Subcutaneous abdominal adipose tissue (tissue), 5 donors: Measurements from ENCODE around the gene PCDH1.
A peak's percentile ranks its signal among the peaks of the same experiment; 100 is the strongest.

Experiments
- H3K27ac ChIP-seq: one replicate; pipeline ENCODE4 v1.7.0; 2013; ENCODE audit warnings: low read depth, mild to moderate bottlenecking, inconsistent platforms, low read length, moderate library complexity
- H3K27me3 ChIP-seq, 5 donors: one replicate each; pipeline ENCODE4 v1.7.0; 2013; ENCODE audit warnings: low read length in 5 of 5, inconsistent platforms in 1 of 5; ENCODE audit not compliant: control insufficient read depth in 5 of 5, insufficient read depth in 4 of 5
- H3K36me3 ChIP-seq, 5 donors: one replicate each; pipeline ENCODE4 v1.7.0; 2013; ENCODE audit warnings: low read length in 5 of 5; ENCODE audit not compliant: control insufficient read depth in 5 of 5, insufficient read depth in 5 of 5
- H3K4me1 ChIP-seq, 5 donors: one replicate each; pipeline ENCODE4 v1.7.0; 2013; ENCODE audit warnings: low read length in 5 of 5, mild to moderate bottlenecking in 3 of 5, moderate library complexity in 1 of 5; ENCODE audit not compliant: control insufficient read depth in 5 of 5, insufficient read depth in 5 of 5
- H3K4me3 ChIP-seq, 5 donors: one replicate each; pipeline ENCODE4 v1.7.0; 2013; ENCODE audit warnings: low read length in 5 of 5, low read depth in 1 of 5
- H3K9ac ChIP-seq, 5 donors: one replicate each; pipeline ENCODE4 v1.7.0; 2013; ENCODE audit warnings: low read length in 5 of 5, mild to moderate bottlenecking in 4 of 5, moderate library complexity in 3 of 5
- H3K9me3 ChIP-seq, 5 donors: one replicate each; pipeline ENCODE4 v1.7.0; 2013; ENCODE audit warnings: low read length in 5 of 5; ENCODE audit not compliant: control insufficient read depth in 5 of 5
- donor health status: healthy.
- donor health status: healthy.
- donor health status: healthy.
- donor health status: healthy.
- donor health status: healthy.

The PCDH1 gene

GRCh38 chr5:141840280-141840812, 37.9 kb downstream of the PCDH1 start:
- Histone ChIP-seq H3K4me3 (no peak overlapping the region), H3K36me3 (no peaks in the 10 kb centered on the region), H3K9me3 (no peaks in the 10 kb centered on the region), H3K27me3 (peaks cover 2 to 35% (median 23%) of the 10 kb centered on the region in 5 donors), H3K9ac (no peak overlapping the region), H3K4me1 (peaks cover 3 to 85% (median 23%) of the 10 kb centered on the region in 5 donors), H3K27ac (peak overlapping the region; percentile 75)

DNA sequence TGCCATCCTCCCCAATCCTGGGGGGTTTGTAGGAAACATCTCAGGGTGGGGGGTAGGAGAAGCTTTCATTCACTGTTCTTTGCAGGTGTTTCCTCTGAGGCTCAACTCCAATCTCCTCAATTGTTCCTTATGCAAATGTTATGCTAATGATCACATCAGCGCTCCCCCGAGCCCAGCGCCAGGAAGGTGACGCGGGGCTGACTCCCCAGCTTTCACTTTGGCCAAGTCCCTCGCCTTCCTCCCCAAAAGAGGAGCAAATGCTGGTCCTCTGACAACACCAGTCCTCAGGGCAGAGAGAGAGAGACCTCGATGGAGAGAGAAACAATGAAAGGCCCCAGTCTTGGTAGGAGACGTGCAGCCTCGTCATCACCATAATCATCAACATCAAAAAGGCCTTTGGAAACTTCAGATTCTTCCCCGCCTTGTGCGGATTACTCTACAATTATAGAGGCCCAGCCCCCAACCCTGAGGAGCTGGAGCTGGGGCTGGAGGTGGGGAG, 39.1 kb downstream of the PCDH1 start:
- Histone ChIP-seq H3K4me3 (peak overlapping the region in 1 of 5 donors; percentile 8), H3K27me3 (peaks cover 2 to 23% (median 20%) of the 10 kb centered on the region in 5 donors), H3K36me3 (no peaks in the 10 kb centered on the region), H3K4me1 (peaks cover 6 to 94% (median 26%) of the 10 kb centered on the region in 5 donors), H3K9me3 (no peaks in the 10 kb centered on the region), H3K9ac (no peak overlapping the region), H3K27ac (peak overlapping the region; percentile 75)

DNA sequence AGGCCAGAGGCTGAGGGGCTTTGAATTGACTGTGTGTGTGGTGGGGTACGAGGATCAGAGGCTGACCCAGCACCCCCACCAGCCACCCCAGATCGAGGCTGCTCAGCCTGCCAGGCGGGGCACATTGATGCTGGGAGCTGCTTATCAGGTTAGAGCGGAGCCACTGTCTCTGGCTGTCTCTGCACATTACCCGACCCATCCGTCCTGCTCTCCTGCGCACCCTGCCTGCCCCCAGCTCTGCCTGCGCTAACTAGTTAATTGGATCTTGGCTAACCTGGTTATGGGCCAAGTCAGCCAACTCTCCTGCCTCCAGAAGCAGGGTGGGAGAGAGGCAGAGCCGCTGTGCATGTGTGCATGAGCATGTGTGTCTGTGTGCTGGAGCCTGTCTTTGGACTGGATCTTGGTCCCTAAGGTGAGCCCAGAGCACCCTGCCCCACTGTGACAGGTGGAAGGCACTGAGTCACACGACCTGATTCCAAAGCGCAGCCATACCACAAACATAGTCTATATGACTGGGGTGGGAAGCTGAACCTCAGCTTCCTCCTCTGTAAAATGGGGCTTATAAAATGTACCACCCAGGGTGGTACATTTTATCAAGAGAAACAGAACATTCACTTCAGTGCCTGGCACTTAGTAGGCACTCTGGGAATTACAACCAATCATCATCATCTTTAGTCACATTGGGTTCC, 39.7 kb downstream of the PCDH1 start:
- peak overlapping the region in 1 of 5 donors; percentile 4 for H3K9ac ChIP-seq
- no peaks in the 10 kb centered on the region for H3K36me3 ChIP-seq
- no peak overlapping the region for H3K4me3 ChIP-seq
- H3K27ac ChIP-seq = peak overlapping the region; percentile 65
- peaks cover 6 to 90% (median 26%) of the 10 kb centered on the region in 5 donors for H3K4me1 ChIP-seq
- no peaks in the 10 kb centered on the region for H3K9me3 ChIP-seq
- H3K27me3 ChIP-seq = peaks cover 2 to 23% (median 19%) of the 10 kb centered on the region in 5 donors

GRCh38 chr5:141835928-141836670, 42.1 kb downstream of the PCDH1 start:
- peaks cover 6 to 69% (median 20%) of the 10 kb centered on the region in 5 donors for H3K4me1 ChIP-seq
- no peaks in the 10 kb centered on the region for H3K36me3 ChIP-seq
- H3K4me3 ChIP-seq = peak overlapping the region in 2 of 5 donors; percentile 12 to 24
- peak overlapping the region; percentile 57 for H3K27ac ChIP-seq
- H3K27me3 ChIP-seq = peaks cover 0 to 16% (median 11%) of the 10 kb centered on the region in 5 donors
- H3K9me3 ChIP-seq = no peaks in the 10 kb centered on the region
- H3K9ac ChIP-seq = no peak overlapping the region

DNA sequence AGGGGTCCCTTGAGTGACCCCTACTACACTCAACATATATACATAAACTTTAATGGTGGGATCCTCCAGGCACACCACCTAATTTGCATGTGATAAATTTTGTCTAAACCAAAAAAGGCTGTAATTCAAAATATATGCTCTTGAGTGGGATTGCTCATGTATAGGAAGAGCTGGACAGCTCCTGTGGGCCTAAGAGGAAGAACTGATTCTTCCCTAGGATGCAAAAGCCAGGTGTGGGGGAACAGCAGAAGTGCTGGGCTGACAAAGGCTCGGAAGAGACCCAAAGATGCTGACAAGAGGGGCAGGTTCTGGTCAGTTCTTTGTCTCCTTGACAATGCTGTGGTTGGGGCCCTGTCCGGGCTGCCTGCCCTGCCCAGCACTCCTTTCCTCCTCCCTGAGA, 43.9 kb downstream of the PCDH1 start:
- Histone ChIP-seq H3K27me3 (peaks cover 0 to 14% (median 11%) of the 10 kb centered on the region in 5 donors), H3K4me3 (no peak overlapping the region), H3K9ac (no peak overlapping the region), H3K4me1 (peaks cover 6 to 59% (median 20%) of the 10 kb centered on the region in 5 donors), H3K9me3 (no peaks in the 10 kb centered on the region), H3K27ac (no peak overlapping the region), H3K36me3 (no peaks in the 10 kb centered on the region)

- Histone ChIP-seq H3K27me3 (peaks cover 0 to 8% (median 4%) of the 10 kb centered on the region in 5 donors), H3K36me3 (no peaks in the 10 kb centered on the region), H3K9ac (no peak overlapping the region), H3K9me3 (no peaks in the 10 kb centered on the region), H3K4me3 (no peak overlapping the region), H3K27ac (no peak overlapping the region), H3K4me1 (peaks cover 6 to 50% (median 19%) of the 10 kb centered on the region in 5 donors)
These were observed 46.1 kb downstream of the PCDH1 start for GRCh38 chr5:141832131-141832530.

DNA sequence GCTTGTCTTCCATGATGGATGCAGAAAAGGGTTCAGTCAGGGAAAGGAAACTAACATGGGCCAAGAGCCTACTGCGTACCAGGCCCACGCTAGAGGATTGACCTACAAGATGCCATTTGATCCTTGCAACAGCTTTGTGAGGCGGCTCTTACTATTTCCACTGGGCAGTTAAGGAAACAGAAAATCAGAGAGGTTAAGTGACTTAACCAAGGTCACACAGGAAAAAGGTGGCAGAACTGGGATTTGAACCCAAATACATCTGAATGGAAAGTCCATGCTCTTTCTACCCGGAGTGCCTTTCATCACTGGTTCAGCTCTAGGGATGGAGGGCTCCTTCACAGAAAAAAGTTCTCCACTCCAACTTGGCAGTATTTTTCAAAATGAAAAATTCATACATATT, 50.0 kb downstream of the PCDH1 start:
- Histone ChIP-seq H3K9ac (no peak overlapping the region), H3K27me3 (peaks cover 0 to 10% (median 3%) of the 10 kb centered on the region in 5 donors), H3K36me3 (no peaks in the 10 kb centered on the region), H3K27ac (no peak overlapping the region), H3K4me1 (peaks cover 0 to 46% (median 0%) of the 10 kb centered on the region in 5 donors), H3K9me3 (no peaks in the 10 kb centered on the region), H3K4me3 (no peak overlapping the region)

DNA sequence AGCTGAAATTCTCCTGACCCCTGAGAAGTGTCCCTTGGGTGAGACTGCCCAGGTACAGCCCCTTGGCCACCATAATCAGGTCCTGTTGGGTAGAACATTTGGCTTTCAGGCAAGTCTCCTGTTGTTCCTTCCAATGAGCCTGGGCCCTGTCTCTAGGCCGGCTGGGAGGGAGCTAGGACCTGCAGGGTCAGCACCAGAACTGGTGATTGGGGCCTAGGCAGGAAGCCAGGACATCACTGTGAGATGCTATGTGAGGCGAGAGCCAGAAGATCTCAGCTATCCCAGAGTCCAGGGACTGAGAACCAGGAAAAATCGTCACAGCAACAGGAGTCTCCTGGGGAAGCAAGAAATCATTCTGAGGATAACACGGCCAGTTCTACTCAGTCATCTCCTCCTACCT, 51.5 kb downstream of the PCDH1 start:
- H3K36me3 ChIP-seq = no peaks in the 10 kb centered on the region
- H3K27ac ChIP-seq = no peak overlapping the region
- H3K4me3 ChIP-seq = no peak overlapping the region
- no peak overlapping the region for H3K9ac ChIP-seq
- peaks cover 0 to 10% (median 3%) of the 10 kb centered on the region in 5 donors for H3K27me3 ChIP-seq
- H3K9me3 ChIP-seq = no peaks in the 10 kb centered on the region
- H3K4me1 ChIP-seq = peaks cover 0 to 59% (median 0%) of the 10 kb centered on the region in 5 donors

DNA sequence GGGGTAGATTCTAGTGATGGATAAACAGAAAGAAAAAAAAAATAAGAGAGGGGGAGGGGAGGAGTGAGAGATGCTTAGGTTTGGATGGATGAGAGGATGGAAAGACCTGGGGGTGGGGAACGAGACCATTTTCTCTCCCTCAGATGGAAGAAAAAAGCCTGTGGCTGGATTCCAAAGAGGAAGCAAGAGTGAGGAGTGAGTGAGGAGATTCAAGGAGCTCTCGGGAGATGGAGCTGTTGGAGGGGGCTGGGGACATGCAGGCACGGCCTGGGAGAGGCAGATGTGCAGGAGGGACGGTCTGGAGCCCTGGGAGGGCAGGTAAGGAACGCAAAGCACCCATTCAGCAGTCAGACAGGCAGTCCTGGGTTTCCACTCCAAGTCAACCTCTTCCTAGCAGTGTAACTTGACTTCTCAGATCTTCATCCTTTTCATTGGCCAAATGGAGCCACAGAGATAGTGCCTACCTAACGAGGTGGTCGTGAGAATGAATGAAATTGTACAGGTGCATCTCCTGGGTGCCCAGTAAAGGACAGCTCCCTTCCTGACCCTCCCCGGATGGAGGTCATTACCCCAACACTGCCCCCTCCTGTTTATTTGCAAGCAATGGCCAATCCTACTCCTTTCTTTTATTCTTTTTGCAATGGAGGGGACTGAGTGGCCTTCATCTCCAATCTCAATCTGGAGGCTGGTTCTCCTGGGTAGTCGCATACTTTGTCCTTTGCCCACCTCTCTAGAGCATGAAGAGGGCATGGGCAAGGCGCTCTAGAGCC, 52.2 kb downstream of the PCDH1 start:
- no peaks in the 10 kb centered on the region for H3K9me3 ChIP-seq
- no peak overlapping the region for H3K27ac ChIP-seq
- no peak overlapping the region for H3K9ac ChIP-seq
- no peaks in the 10 kb centered on the region for H3K36me3 ChIP-seq
- no peak overlapping the region for H3K4me3 ChIP-seq
- H3K4me1 ChIP-seq = peaks cover 0 to 63% (median 0%) of the 10 kb centered on the region in 5 donors
- peaks cover 0 to 8% (median 3%) of the 10 kb centered on the region in 5 donors for H3K27me3 ChIP-seq
